Ascending aorta (tissue), 2 donors: ENCODE measurements around the gene ZDHHC7. TPM values are rescaled to one million over a fixed set of nuclear protein-coding genes. Genes with fewer than 3 reads are reported as not detected.

Experiments
- DNase-seq, 2 donors: peaks; one replicate each; pipeline ENCODE4 v3.0.0-alpha.2; 2019; ENCODE audit warnings: low spot score in 2 of 2
- H3K27ac ChIP-seq, 2 donors: fragments of 200-600 bp; sonication (generic); one replicate each; pipeline ENCODE4 v1.5.1; 2016 to 2017; ENCODE audit warnings: mild to moderate bottlenecking in 1 of 2
- H3K27me3 ChIP-seq: fragments of 200-600 bp; sonication (generic); one replicate; pipeline ENCODE4 v1.5.1; 2017
- H3K36me3 ChIP-seq, 2 donors: fragments of 200-600 bp; sonication (generic); one replicate each; pipeline ENCODE4 v1.5.1; 2016
- H3K4me1 ChIP-seq, 2 donors: fragments of 200-600 bp; sonication (generic); one replicate each; pipeline ENCODE4 v1.5.1; 2016 to 2017; ENCODE audit warnings: mild to moderate bottlenecking in 1 of 2
- H3K4me3 ChIP-seq, 2 donors: fragments of 200-600 bp; sonication (generic); one replicate each; pipeline ENCODE4 v1.5.1; 2016 to 2017; ENCODE audit warnings: mild to moderate bottlenecking in 1 of 2
- H3K9me3 ChIP-seq, 2 donors: fragments of 200-600 bp; sonication (generic); one replicate each; pipeline ENCODE4 v1.5.1; 2016
- intact Hi-C: fragments of 100-400 bp; cut with DNase I; formaldehyde crosslinking; loops from one replicate; pipeline ENCODE4 v1.15.1; 2023
- total RNA-seq: library from RNA; depleted of rRNA; stranded (reverse); fragments of >200 nt; gene quantifications from one replicate; pipeline ENCODE4 v1.1.0, GENCODE V29; 2016
- TF ChIP-seq, protein P1 (sequence below), 3 experiments: fragments of 200-600 bp in 2 of 3; fragments of 450-650 bp in 1 of 3; sonication (generic) in 2 of 3; IDR thresholded peaks; one replicate each; pipeline ENCODE4 v1.5.1; 2016 to 2019; ENCODE audit warnings: antibody characterized with exemption in 3 of 3, mild to moderate bottlenecking in 1 of 3, moderate library complexity in 1 of 3

ZDHHC7 gene
- total RNA-seq, 1 donor from 2014 or later, result 70.7 TPM

DNA sequence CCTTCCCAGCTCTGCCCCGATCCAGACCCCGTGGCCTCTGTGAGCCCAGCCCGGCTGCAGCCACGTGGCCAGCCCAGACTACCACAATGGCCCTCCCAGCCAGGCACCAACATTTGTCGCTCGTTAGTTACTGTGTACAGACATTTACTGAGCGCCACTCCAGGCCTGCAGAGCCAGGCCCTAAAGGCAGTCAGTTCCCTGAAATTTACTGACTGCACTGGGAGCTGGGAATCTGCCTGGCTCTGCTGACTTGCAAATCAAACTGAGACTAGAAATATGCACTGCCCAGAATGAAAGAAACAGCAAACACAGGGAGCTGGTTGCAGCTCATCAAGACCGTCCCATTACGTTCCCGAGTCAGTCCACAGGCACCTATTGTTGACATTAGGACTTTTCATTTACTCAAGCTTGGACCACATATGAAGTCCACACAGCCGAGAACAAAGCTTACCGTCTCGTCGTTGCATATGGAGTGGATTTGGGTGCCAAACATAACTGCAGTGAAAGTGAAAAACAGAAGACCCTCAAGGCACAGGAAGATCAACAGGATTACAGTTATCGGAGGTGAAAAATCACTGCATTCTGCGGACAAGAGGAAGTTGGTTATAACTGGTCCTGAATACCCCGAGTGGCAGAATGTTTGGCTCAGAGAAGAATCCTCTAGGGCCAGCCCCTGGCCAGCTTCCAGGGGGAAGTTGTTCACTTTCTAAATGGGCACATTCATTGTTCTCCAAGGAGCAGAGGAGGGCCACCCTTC is 34.5 kb downstream of the ZDHHC7 start:
- Histone ChIP-seq H3K4me1 (peaks cover 4 to 10% of the 10 kb centered on the region in 2 donors), H3K27ac (peak overlapping the region; percentile 1 to 15), H3K36me3 (peaks cover 58 to 70% of the 10 kb centered on the region in 2 donors), H3K4me3 (no peak overlapping the region), H3K27me3 (no peaks in the 10 kb centered on the region), H3K9me3 (no peaks in the 10 kb centered on the region)
- TF ChIP-seq, protein P1, sequence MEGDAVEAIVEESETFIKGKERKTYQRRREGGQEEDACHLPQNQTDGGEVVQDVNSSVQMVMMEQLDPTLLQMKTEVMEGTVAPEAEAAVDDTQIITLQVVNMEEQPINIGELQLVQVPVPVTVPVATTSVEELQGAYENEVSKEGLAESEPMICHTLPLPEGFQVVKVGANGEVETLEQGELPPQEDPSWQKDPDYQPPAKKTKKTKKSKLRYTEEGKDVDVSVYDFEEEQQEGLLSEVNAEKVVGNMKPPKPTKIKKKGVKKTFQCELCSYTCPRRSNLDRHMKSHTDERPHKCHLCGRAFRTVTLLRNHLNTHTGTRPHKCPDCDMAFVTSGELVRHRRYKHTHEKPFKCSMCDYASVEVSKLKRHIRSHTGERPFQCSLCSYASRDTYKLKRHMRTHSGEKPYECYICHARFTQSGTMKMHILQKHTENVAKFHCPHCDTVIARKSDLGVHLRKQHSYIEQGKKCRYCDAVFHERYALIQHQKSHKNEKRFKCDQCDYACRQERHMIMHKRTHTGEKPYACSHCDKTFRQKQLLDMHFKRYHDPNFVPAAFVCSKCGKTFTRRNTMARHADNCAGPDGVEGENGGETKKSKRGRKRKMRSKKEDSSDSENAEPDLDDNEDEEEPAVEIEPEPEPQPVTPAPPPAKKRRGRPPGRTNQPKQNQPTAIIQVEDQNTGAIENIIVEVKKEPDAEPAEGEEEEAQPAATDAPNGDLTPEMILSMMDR (IDR thresholded peaks at IDR 0.05), result no peak
- intact Hi-C loops, result no loop called here
- peak; percentile 40 to 74 for DNase-seq

DNA sequence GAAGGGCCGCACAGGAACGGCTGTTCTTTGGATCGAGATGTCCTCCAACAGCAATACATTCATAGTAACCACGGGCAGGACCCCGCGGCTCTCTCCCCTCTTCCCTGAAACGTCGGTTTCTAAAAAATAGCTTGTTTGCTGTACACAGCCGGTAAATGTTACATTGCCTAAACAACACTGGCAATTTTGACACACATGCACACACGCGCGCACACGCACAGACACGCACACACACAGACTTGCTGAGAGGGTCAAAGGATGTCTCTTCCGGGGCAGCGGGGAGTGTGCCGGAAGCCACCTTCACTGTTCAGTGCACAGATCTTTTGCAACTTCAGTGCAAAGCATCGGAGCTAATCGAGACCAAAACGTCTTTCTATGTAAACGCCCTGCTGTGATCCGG is 35.8 kb downstream of the ZDHHC7 start:
- H3K4me1 ChIP-seq, result peaks cover 4 to 10% of the 10 kb centered on the region in 2 donors
- H3K27me3 ChIP-seq, result no peaks in the 10 kb centered on the region
- no peaks in the 10 kb centered on the region for H3K9me3 ChIP-seq
- H3K27ac ChIP-seq, result no peak overlapping the region
- TF ChIP-seq, protein P1 (IDR thresholded peaks at IDR 0.05), result no peak
- intact Hi-C loops, result no loop called here
- H3K4me3 ChIP-seq, result no peak overlapping the region
- peaks cover 46 to 57% of the 10 kb centered on the region in 2 donors for H3K36me3 ChIP-seq
- DNase-seq, result no peak

DNA sequence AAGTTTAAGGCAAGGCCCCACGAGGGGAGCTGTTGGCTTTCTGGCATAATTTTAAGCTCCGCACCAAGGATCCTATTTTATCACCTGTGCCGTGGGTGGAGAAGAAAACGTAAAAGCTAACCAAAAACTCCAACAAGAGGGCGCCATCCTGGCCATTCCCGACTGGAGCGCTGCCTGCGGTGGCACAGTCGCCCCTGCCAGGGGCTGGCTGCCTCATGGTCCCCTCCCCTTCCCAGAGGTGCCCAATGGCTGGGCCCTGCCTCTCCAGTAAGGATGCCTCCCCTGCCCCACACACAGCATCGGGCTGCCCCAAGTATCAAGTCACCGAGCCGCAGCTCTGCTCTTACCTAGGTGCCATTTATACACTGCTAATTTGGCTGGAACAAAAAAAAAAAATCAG is 36.3 kb downstream of the ZDHHC7 start:
- Histone ChIP-seq H3K27me3 (no peaks in the 10 kb centered on the region), H3K27ac (no peak overlapping the region), H3K36me3 (peaks cover 43 to 54% of the 10 kb centered on the region in 2 donors), H3K9me3 (no peaks in the 10 kb centered on the region), H3K4me3 (no peak overlapping the region), H3K4me1 (peaks cover 4 to 10% of the 10 kb centered on the region in 2 donors)
- no peak for DNase-seq
- intact Hi-C loops, result no loop called here
- TF ChIP-seq, protein P1 (IDR thresholded peaks at IDR 0.05), result no peak

DNA sequence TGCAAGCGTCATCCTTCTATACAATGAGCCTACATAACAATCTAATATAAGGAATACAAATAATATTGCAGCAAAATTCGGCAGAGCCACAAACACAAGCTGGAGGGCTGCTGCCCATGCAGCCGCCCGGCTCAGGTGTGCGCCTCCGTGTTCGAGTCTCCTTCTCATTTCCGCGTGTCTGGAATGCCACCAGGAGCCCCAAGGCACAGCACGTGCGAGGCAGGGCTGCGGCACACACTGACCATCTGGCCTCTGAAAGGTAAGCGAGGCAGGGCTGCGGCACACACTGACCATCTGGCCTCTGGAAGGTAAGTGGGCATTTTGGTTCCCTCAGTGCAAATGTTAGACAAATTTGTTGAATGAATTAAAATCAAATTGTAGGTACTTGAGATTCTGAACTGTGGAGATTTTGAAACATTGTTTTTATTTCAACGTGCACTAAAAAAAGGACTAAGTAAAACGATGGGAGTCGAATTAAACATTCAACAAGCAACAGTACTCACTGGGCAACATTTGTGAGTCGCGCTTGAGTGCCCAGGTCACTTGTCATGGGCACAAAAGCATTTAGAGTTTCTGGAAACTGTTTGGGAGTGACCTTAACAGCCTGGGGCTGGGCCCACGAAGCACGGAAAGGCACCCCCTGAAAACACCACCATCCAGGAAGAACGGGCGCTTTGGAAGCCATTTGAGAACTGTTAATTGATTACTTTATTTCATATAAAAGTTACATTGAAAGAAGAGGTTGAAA is 37.4 kb downstream of the ZDHHC7 start:
- peaks cover 4 to 10% of the 10 kb centered on the region in 2 donors for H3K4me1 ChIP-seq
- TF ChIP-seq, protein P1 (IDR thresholded peaks at IDR 0.05), result no peak
- no peaks in the 10 kb centered on the region for H3K9me3 ChIP-seq
- intact Hi-C loops, result loop anchor here (2.0 kb wide), 1 partner anchor 37 kb away; the partner anchor contains the start of gene ZDHHC7
- peak overlapping the region; percentile 12 to 76 for H3K27ac ChIP-seq
- no peaks in the 10 kb centered on the region for H3K27me3 ChIP-seq
- H3K4me3 ChIP-seq, result no peak overlapping the region
- H3K36me3 ChIP-seq, result peaks cover 39 to 53% of the 10 kb centered on the region in 2 donors
- no peak for DNase-seq

DNA sequence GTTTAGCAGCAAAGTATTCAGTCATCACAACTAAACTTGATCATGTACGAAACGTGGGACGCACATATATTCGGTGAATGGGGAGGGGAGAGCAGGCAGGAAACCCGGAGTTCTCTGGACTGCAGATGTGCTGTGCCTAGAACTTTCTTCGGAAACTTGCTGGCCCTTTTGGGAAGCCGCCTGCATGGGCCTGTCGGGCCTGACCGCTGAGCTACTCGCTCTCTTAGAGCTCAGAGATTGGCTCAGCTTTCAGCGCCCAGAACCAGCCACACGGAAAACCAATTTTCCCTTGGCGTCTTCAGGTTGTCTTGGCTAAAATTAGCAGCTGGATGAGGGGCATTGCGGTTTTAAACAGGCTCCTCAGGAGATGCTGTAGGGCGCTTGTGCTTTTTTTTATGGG is 38.1 kb downstream of the ZDHHC7 start:
- peak overlapping the region; percentile 76 to 80 for H3K27ac ChIP-seq
- TF ChIP-seq, protein P1 (IDR thresholded peaks at IDR 0.05), result no peak
- H3K4me1 ChIP-seq, result peaks cover 4 to 10% of the 10 kb centered on the region in 2 donors
- peaks cover 34 to 46% of the 10 kb centered on the region in 2 donors for H3K36me3 ChIP-seq
- H3K27me3 ChIP-seq, result no peaks in the 10 kb centered on the region
- H3K4me3 ChIP-seq, result no peak overlapping the region
- intact Hi-C loops, result loop anchor here (2.0 kb wide), 1 partner anchor 38 kb away; the partner anchor contains the start of gene ZDHHC7
- no peak for DNase-seq
- no peaks in the 10 kb centered on the region for H3K9me3 ChIP-seq
